NAMALWA (cell line): ENCODE results near the gene AQP10.
"Not testable (repeated sequence)": the region's sequence is repeated elsewhere in the genome, so short reads cannot be mapped to it uniquely, and the experiment has no call there.

Experiments used
- DNase-seq: peaks from one replicate; pipeline ENCODE4 v3.0.0-alpha.2; 2015; ENCODE audit warnings: low spot score

The AQP10 gene, protein sequence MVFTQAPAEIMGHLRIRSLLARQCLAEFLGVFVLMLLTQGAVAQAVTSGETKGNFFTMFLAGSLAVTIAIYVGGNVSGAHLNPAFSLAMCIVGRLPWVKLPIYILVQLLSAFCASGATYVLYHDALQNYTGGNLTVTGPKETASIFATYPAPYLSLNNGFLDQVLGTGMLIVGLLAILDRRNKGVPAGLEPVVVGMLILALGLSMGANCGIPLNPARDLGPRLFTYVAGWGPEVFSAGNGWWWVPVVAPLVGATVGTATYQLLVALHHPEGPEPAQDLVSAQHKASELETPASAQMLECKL

DNA sequence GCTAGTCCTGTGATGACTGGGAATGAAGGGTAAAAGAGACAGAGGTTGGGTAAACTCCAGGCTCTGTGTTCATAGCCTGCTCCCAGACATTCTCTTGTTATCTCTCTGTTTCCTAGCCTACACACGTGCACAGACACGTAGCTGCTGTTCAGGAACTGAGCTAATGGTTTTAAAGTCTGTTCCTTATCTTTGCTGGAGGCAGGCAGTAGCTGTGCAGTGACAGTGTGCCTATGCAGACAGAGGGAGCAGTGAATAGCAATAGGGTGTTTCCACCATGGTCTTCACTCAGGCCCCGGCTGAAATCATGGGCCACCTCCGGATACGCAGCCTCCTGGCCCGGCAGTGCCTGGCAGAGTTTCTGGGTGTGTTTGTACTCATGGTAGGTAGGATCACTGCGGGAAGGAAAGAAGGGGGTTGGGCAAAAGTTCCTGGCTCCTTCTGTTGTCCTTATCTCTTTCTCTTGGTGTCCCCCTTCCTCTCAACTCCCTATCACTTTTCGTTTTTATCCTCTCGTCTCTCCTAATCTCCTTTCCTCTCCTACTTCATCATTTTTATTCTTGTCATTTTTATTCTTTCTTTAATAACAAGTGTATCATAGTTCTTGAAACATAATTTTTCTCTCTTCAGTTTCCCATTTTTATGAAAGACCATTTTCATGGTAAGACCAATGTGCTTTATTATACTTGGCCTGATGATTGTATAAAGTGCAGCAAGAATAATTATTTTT lies at the start of gene AQP10:
Gene AQP10 (plus strand): TSS at position 212 of the 727 bp plus-strand sequence. CDS start 63 bp downstream, at position 275.
- no peak for DNase-seq

DNA sequence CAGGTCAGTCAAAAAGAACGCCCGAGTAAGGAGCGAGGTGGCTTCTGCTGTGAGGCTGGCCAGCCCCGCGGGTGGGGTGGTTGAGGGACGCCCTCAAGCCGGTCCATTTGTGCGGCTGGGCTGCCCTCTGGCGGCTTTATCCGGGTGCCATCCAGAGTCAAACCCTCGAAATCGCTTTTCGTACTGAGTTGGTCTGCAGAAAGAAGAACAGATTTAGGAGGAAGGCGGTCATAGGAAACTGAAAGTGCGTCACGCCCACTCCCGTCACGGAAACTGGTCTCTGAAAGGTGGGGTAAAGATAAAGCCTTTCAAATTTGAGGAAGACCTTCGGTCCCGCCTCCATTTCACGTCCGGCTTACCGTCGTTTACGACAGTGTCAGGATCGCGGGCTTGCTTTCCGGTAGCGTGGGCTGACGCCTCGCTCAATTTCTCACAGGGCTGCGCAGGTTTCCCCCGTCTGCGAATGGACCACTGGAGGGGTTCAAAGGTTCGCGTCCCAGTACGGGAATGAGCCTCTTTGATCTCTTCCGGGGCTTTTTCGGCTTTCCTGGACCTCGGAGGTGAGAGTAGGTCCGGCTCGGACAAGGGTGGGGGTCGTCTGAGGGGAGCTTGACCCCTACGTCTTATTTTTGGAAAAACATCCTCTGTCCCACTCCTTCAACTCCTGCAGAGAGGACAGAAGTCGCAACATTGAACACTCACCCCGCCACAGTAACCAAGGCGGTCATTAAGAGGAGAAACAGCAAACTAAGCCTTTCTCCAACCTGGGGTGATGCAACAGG lies 48.5 kb upstream of the AQP10 start, which contains the start of gene HAX1:
Gene HAX1 (plus strand): TSS at position 413 of the 782 bp plus-strand sequence. CDS start 95 bp downstream, at position 508.
- DNase-seq: peak; percentile 100

GRCh38 chr1:154272999-154273563 lies 47.8 kb upstream of the AQP10 start:
- DNase-seq: no peak

- peak; percentile 52 for DNase-seq
Observed at GRCh38 chr1:154276797-154277196, 44.1 kb upstream of the AQP10 start.

DNA sequence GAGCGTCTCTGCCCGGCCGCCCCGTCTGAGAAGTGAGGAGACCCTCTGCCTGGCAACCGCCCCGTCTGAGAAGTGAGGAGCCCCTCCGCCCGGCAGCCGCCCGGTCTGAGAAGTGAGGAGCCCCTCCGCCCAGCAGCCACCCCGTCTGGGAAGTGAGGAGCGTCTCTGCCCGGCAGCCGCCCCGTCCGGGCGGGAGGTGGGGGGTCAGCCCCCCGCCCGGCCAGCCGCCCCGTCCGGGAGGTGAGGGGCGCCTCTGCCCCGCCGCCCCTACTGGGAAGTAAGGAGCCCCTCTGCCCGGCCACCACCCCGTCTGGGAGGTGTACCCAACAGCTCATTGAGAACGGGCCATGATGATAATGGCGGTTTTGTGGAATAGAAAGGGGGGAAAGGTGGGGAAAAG lies 33.3 kb upstream of the AQP10 start:
- not testable (repeated sequence) for DNase-seq

GRCh38 chr1:154288661-154289060 lies 32.2 kb upstream of the AQP10 start:
- no peak for DNase-seq

- no peak for DNase-seq
Observed at GRCh38 chr1:154290921-154291320, 30.0 kb upstream of the AQP10 start.

DNA sequence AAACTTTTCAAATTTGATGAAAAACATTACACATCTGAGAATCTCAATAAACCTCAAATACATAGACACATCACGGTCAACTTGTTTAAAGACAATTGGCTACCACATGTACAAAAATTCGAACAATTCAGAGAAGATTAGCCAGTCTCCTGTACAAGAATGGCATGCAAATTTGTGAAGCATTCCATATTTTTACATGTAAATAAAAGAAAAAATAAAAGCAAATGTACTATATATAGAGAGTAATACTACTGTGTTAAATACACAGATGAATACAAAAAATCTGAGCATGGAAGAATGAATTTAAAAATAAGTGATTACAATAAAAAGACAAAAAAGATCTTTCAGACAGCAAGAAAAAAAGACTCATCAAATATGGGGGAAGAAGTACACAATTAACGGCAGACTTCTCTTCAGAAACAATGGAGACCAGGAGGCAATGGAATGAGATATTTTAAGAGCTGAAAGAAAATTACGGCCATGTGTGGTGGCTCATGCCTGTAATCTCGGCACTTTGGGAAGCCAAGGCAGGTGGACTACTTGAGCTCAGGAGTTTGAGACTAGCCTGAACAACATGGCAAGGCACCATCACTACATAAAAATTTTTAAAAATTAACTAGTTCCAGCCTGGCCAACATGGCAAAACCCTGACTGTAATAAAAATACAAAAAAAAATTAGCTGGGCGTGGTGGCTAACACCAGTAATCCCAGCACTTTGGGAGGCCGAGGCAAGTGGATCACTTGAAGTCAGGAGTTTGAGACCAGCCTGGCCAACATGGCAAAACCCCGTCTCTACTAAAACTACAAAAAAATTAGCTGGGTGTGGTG lies 25.3 kb upstream of the AQP10 start:
- DNase-seq: peak; percentile 40

GRCh38 chr1:154301582-154301981 lies 19.3 kb upstream of the AQP10 start:
- DNase-seq: no peak

- no peak for DNase-seq
Observed at GRCh38 chr1:154304664-154305337, 16.1 kb upstream of the AQP10 start.

DNA sequence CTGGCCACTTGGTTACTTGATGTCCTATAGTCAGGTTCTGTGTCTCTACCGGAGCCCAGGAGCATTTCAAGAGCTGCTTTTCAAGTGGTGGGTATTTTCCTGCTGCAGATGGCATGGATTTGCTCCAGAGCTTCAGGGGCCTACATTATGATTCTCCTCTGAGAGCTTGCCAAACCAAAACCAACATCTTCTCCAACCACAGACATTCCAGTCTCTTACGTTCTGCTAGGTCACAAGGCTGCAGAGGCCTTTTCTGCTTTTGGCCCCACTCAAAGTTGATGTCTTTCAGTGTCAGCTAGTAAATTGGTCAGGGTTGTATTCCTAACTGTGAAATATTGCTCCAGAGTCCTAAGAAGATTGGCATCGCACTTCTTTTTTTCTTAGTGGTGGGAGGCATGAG lies 14.7 kb upstream of the AQP10 start:
- DNase-seq: no peak

GRCh38 chr1:154307670-154308270 lies 13.1 kb upstream of the AQP10 start:
- not testable (repeated sequence) for DNase-seq

- DNase-seq: not testable (repeated sequence)
Observed at GRCh38 chr1:154309136-154309535, 11.8 kb upstream of the AQP10 start.

GRCh38 chr1:154312229-154313065 lies 8.4 kb upstream of the AQP10 start:
- DNase-seq: not testable (repeated sequence)

DNA sequence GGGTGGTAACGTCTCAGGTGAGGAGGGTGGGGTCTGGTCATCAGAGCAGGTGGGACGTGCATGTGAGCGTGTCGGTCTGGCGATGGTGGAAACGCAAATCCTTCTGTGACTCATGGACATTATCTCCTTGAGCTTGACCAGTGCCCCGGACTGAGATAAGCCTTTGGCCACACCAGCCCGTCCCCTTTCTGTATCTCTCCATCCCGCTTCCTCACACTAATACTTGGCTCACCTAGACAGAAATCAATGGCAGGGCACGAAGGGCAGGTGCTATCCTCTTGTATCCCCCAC lies 7.9 kb upstream of the AQP10 start:
- no peak for DNase-seq

GRCh38 chr1:154314226-154314625 lies 6.7 kb upstream of the AQP10 start:
- not testable (repeated sequence) for DNase-seq

- peak; percentile 35 for DNase-seq
Observed at GRCh38 chr1:154316704-154317103, 4.2 kb upstream of the AQP10 start.

- no peak for DNase-seq
Observed at GRCh38 chr1:154318386-154318785, 2.5 kb upstream of the AQP10 start.

- not testable (repeated sequence) for DNase-seq
Observed at GRCh38 chr1:154321609-154321934, 679 bp downstream of the AQP10 start.

DNA sequence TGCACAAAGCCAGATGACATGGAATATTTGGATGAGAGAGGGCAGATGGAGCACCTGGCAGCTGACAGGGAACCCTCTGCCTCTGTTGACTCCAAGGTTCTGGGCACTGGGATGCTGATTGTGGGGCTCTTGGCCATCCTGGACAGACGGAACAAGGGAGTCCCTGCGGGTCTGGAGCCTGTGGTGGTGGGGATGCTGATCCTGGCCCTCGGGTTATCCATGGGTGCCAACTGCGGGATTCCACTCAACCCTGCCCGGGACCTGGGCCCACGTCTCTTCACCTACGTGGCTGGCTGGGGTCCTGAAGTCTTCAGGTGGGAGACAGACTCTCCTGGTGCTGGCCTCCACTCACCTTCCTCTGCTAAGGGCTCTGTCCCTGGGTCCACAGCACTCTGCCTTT lies 2.6 kb downstream of the AQP10 start:
- DNase-seq: no peak
